Colonic mucosa (tissue), 4 donors: ENCODE data around the gene OR13H1. TPM values are rescaled to one million over a fixed set of nuclear protein-coding genes. Genes with fewer than 3 reads are reported as not detected.

Source experiments
- DNase-seq: peaks from one replicate; pipeline ENCODE4 v3.0.0-alpha.2; 2020
- H3K27ac ChIP-seq: fragments of 200-600 bp; one replicate; pipeline ENCODE4 v1.8.0; 2021
- H3K27me3 ChIP-seq: fragments of 200-600 bp; one replicate; pipeline ENCODE4 v1.8.0; 2021
- H3K36me3 ChIP-seq: fragments of 200-600 bp; one replicate; pipeline ENCODE4 v1.8.0; 2021
- H3K4me1 ChIP-seq: fragments of 200-600 bp; one replicate; pipeline ENCODE4 v1.8.0; 2021; ENCODE audit warnings: mild to moderate bottlenecking
- H3K4me3 ChIP-seq: fragments of 200-600 bp; one replicate; pipeline ENCODE4 v1.8.0; 2021
- H3K9ac ChIP-seq, 2 donors: one replicate each; pipeline ENCODE4 v1.7.0; 2013; ENCODE audit warnings: control low read depth in 2 of 2, low read depth in 2 of 2, low read length in 2 of 2
- H3K9me3 ChIP-seq: fragments of 200-600 bp; one replicate; pipeline ENCODE4 v1.8.0; 2021
- CTCF ChIP-seq: fragments of 200-600 bp; IDR thresholded peaks from one replicate; pipeline ENCODE4 v1.8.0; 2022; ENCODE audit warnings: antibody characterized with exemption, mild to moderate bottlenecking
- intact Hi-C: fragments of 100-400 bp; cut with DNase I; formaldehyde crosslinking; loops from one replicate; pipeline ENCODE4 v1.14.1; 2022
- total RNA-seq, 2 donors: library from RNA; stranded (reverse); fragmentation: NEBNext Ultra II Directional in 1 of 2; extraction: Animal tissue kit (Norgen Biotek cat#: 25700) in 1 of 2; gene quantifications; one replicate each; pipeline ENCODE4 v1.2.1, GENCODE V29; 2021
- donor health status: healthy.
- donor health status: DM: no; HTN: no; CAD: no.
- donor health status: DM: no; HTN: no; CAD: no.

The OR13H1 gene
- total RNA-seq, 2 donors from 2014 or later, result not detected

GRCh38 chrX:131558562-131558961 is 14.7 kb downstream of the OR13H1 start:
- H3K27me3 ChIP-seq, result no peaks in the 10 kb centered on the region

DNA sequence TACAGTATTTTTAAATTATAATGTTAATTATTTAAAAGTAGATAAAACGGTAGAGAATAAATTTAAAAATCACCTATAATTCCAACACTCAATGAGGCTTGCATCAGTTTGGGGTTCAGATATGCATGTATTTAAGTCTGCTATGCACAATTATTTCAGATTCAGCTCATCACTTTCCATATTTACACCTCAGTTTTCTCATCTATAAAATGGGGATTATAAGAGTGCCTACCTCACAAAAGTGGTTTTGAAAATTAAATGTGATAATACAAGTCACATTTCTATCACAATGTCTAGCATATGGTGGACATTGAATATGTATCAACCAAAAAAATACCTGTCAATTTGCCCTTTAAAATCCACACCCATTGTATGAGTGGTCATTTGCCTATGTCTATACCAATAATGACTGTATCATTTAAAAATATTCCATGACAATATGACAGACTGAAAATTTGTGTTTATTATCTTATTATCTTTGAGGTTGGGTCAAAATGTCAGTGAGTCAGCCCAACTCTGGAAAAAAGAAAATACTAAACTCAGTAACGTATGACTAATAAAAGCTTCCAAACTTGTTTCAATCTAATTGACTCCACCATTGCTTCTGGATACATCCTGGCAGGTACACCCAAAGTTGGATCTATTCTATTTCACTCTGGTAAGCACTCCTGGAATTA is 20.8 kb downstream of the OR13H1 start:
- no peak for TF ChIP-seq CTCF
- intact Hi-C loops, result no loop called here
- H3K9ac ChIP-seq, result no peak overlapping the region
- H3K4me3 ChIP-seq, result no peak overlapping the region
- DNase-seq, result no peak
- no peaks in the 10 kb centered on the region for H3K36me3 ChIP-seq
- no peaks in the 10 kb centered on the region for H3K4me1 ChIP-seq
- H3K27ac ChIP-seq, result no peak overlapping the region
- no peaks in the 10 kb centered on the region for H3K27me3 ChIP-seq
- no peaks in the 10 kb centered on the region for H3K9me3 ChIP-seq

More at GRCh38 chrX:131558562-131558961, 14.7 kb downstream of the OR13H1 start:
- no peak for DNase-seq
- no peak overlapping the region for H3K9ac ChIP-seq
- no peaks in the 10 kb centered on the region for H3K36me3 ChIP-seq
- H3K27ac ChIP-seq, result no peak overlapping the region
- H3K9me3 ChIP-seq, result no peaks in the 10 kb centered on the region
- no peak overlapping the region for H3K4me3 ChIP-seq
- TF ChIP-seq CTCF, result no peak
- intact Hi-C loops, result no loop called here
- H3K4me1 ChIP-seq, result no peaks in the 10 kb centered on the region

DNA sequence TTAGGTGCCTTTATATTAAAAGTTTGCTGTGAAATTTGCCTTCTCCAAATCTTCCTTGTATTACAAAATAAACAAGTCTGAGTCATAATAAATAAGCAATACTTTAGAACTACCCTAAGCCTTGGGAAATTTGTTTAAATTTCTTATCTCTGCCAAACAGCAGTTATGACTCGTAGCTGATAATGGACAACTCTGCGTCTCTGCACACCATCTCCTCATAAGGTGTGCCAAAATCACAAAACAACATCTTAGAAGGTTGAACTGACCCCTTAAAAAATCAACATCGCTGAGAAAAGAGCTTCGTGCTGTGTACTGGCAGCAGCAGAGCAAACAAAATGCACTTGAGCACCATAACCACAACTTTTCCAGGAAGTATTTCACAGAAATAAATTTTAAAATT is 22.0 kb downstream of the OR13H1 start:
- H3K9me3 ChIP-seq, result no peaks in the 10 kb centered on the region
- no peaks in the 10 kb centered on the region for H3K36me3 ChIP-seq
- no peak for TF ChIP-seq CTCF
- no peak overlapping the region for H3K4me3 ChIP-seq
- no peak overlapping the region for H3K9ac ChIP-seq
- no peak for DNase-seq
- no peaks in the 10 kb centered on the region for H3K4me1 ChIP-seq
- intact Hi-C loops, result no loop called here
- no peak overlapping the region for H3K27ac ChIP-seq
- no peaks in the 10 kb centered on the region for H3K27me3 ChIP-seq

DNA sequence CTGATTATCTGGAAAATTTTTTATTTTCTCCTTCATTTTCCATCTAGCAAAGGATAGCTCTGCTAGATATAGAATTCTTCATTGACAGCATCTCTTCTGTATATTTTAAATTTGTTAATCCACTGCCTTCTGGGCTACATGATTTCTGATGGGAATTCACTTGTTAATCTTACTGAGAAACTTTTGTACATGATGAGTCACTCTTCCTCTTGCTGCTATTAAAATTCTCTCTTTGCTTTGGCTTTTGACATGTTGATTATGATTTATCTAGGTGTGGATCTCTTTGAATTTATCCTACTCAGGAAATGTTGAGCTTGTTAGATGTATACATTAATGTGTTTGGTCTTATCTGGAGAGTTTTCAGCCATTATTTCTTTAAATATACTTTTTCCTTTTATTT is 27.5 kb downstream of the OR13H1 start:
- intact Hi-C loops, result no loop called here
- H3K4me3 ChIP-seq, result no peak overlapping the region
- H3K9me3 ChIP-seq, result no peaks in the 10 kb centered on the region
- H3K36me3 ChIP-seq, result no peaks in the 10 kb centered on the region
- no peaks in the 10 kb centered on the region for H3K4me1 ChIP-seq
- no peak for DNase-seq
- H3K27me3 ChIP-seq, result no peaks in the 10 kb centered on the region
- no peak overlapping the region for H3K27ac ChIP-seq
- H3K9ac ChIP-seq, result no peak overlapping the region
- TF ChIP-seq CTCF, result no peak

GRCh38 chrX:131572372-131573014 is 28.6 kb downstream of the OR13H1 start:
- Histone ChIP-seq H3K9ac (no peak overlapping the region), H3K27me3 (no peaks in the 10 kb centered on the region), H3K36me3 (no peaks in the 10 kb centered on the region), H3K4me3 (no peak overlapping the region), H3K9me3 (no peaks in the 10 kb centered on the region), H3K4me1 (no peaks in the 10 kb centered on the region), H3K27ac (no peak overlapping the region)
- intact Hi-C loops, result no loop called here
- no peak for TF ChIP-seq CTCF
- DNase-seq, result no peak
